AG09319 (cell line): ENCODE data around the gene MALAT1.
"Not testable (repeated sequence)": the region's sequence is repeated elsewhere in the genome, so short reads cannot be mapped to it uniquely, and the experiment has no call there.

Experiments
- DNase-seq: peaks from one replicate; pipeline ENCODE4 v3.0.0-alpha.2; 2010; ENCODE audit warnings: low read depth; ENCODE audit errors: extremely low read depth
- CTCF ChIP-seq: IDR thresholded peaks from 2 replicates; pipeline ENCODE4 v1.5.1; 2011; ENCODE audit warnings: low read depth, mild to moderate bottlenecking, inconsistent platforms, low read length, moderate library complexity

Gene MALAT1

GRCh38 chr11:65498977-65499712 lies at the start of gene MALAT1:
MALAT1 (plus strand) TSS chr11:65499045.
- peak; percentile 96 for DNase-seq
- no peak for TF ChIP-seq CTCF

- DNase-seq, result not testable (repeated sequence)
These were observed 47.5 kb upstream of the MALAT1 start for GRCh38 chr11:65451301-65451700.

DNA sequence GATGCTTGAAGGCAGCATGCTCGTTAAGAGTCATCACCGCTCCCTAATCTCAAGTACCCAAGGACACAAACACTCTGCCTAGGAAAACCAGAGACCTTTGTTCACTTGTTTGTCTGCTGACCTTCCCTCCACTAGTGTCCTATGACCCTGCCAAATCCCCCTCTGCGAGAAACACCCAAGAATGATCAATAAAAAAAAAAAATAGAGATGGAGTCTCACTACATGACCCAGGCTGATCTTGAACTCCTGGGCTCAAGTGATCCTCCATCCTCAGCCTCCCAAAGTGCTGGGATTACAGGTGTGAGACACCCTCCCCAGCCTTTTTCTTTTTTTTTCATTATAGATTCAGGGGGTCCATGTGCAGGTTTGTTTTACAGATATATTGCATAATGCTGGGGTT lies 46.6 kb upstream of the MALAT1 start:
- not testable (repeated sequence) for DNase-seq

- DNase-seq, result peak; percentile 85
- TF ChIP-seq CTCF, result no peak
These were observed 45.9 kb upstream of the MALAT1 start for GRCh38 chr11:65452806-65453490.

DNA sequence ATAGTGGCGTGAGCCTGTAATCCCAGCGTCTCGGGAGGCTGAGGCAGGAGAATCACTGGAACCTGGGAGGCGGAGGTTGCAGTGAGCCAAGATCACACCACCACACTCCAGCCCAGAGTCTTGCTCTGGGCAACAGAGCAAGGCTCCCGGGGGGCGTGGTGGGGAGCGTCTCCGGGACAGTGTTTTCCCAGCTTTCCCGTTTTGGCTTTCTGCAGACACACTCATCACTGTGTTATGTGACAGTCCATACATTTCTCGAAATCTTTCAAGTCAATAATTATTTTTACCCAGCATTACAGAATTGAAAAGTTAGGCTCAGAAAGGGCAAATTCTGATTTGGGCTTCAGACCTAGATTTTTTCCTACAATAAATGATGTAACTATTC lies 44.5 kb upstream of the MALAT1 start:
- no peak for TF ChIP-seq CTCF
- DNase-seq, result no peak

- DNase-seq, result no peak
- TF ChIP-seq CTCF, result no peak; the same call in 1 of the 2 replicates
These were observed 44.0 kb upstream of the MALAT1 start for GRCh38 chr11:65454696-65455456.

- no peak for DNase-seq
- no peak for TF ChIP-seq CTCF
These were observed 42.4 kb upstream of the MALAT1 start for GRCh38 chr11:65456418-65456817.

- TF ChIP-seq CTCF, result no peak
- no peak for DNase-seq
These were observed 39.3 kb upstream of the MALAT1 start for GRCh38 chr11:65459552-65459951.

DNA sequence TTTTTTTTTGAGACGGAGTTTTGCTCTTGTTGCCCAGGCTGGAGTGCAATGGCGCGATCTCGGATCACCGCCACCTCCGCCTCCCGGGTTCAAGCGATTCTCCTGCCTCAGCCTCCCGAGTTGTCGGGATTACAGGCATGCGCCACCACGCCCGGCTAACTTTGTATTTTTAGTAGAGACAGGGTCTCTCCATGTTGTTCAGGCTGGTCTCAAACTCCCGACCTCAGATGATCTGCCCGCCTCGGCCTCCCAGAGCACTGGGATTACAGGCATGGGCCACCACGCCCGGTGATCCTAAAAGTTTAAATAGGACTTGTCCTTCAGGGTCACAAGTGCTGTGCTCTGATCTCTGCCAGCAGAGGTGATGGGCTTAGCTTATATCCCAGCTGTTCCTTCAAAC lies 33.4 kb upstream of the MALAT1 start:
- not testable (repeated sequence) for DNase-seq

- DNase-seq, result not testable (repeated sequence)
These were observed 31.5 kb upstream of the MALAT1 start for GRCh38 chr11:65467306-65467705.
